ENCODE results near the gene TPCN2.

TPCN2 gene

DNA sequence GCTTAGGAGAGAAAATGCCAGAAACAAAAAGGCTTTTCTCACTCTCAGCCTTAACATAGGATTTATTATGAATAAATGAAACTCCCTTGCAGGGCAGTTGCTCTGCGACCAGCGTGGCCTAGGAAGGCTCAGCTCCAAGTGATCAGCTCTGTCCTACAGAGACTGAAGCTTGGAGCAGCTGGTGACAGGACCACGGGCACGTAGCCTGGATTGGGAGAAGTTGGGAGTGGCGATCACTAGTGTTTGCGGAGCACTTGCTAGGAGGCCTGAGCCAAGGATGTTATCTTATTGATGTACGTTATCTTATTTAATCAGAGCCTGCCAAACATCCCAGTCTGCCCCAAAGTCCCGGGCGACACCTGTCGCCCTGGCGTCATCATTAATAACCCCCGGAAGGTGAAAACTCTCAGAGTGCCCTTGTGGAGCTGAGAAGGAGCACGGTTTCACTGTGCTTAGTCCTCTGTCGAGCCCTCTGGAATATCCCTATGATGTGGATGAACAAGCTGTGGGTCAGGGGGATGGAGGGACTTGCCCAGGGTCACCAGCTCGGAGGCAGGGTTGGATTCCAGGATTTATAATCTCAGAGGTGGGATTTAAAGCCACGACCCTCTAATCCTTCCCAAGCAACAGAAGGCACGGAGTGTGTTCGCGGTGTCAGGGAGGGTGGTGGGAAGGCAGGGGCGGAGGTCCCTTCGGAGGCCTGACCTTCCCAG is 66.2 kb downstream of the TPCN2 start:
- DNase-seq: no peak

DNA sequence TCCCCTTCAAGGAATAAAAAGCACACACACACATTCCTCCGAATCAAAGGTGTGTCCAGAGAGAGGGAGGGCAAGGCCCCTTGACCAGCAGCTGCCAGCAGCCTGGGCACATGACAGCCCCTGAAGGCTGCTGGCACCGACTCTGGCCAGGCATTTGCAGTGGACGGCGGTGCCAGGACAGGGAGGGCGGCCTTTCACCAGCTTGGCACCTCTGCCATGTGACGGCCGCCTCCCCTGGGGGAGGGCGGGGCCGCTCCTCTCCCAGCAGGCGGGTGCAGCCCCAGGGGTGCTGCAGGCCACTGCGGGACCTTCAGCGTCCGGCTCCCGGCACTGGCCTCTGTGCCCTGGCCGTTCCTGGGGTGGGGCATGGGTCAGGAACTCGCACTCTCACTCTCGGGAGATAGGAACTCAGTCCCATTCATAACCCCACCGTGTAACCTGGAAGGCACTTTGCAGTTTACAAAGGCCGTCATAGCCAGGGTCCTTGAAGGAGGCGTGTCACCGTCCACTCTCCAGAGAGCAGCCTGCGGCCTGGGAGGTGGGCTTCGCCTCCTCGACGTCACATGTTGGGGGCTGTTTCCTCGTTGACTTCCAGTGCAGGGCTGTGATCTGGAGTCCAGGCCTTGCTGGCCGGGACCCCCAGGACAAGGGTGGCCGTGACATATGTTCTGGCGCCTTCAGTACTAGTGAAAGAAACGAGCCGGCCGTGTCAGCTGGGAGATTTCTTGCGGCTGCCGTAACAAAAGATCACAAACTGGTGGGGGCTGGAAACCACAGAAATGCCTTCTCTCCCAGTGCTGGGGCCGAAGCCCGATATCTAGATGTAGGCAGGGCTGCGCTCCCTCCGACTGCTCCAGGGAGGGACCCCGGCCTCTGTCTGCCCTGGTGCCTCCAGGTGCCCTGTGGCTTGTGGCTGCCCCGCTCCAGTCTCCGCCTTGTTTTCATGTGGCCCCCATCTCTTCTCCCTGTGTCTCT is 67.1 kb downstream of the TPCN2 start:
- DNase-seq: no peak

DNA sequence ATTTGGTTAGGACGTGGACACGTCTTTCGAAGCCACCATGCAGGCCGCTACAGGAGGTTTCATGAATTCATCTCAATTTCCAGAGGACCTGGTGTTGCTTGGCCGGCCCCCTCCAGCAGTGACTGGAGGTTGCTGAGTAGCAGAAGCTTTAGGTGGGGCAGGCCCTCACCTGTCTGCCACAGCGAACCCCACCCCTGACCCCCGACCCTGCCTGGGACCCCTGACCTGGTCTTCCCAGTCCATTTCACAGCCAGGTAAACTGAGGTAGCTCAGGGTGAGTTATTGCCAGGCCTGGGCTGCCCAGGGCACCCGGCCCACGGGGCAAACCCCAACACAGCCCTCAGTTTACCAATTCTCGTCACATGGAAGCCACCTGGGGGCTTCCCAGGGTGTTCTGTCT is 67.9 kb downstream of the TPCN2 start:
- no peak for DNase-seq

DNA sequence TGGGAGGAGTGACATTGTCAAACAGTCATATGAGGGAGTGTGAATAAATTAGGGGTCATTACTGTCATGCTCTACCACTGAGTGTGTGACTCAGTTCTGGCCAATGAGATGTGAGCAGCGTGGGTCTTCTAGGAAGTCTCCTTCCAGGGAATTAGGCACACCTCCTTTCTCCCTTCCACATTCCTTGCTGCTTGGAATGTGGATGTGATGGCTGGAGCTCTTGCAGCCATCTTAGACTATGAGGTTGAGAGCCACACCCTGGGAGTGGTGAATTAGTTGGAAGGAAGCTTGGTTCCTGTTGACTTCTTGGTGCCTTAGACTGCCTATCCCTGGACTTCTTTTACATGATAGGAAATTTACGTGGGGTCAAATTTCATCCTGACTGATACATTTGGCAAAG is 70.5 kb downstream of the TPCN2 start:
- DNase-seq: no peak

DNA sequence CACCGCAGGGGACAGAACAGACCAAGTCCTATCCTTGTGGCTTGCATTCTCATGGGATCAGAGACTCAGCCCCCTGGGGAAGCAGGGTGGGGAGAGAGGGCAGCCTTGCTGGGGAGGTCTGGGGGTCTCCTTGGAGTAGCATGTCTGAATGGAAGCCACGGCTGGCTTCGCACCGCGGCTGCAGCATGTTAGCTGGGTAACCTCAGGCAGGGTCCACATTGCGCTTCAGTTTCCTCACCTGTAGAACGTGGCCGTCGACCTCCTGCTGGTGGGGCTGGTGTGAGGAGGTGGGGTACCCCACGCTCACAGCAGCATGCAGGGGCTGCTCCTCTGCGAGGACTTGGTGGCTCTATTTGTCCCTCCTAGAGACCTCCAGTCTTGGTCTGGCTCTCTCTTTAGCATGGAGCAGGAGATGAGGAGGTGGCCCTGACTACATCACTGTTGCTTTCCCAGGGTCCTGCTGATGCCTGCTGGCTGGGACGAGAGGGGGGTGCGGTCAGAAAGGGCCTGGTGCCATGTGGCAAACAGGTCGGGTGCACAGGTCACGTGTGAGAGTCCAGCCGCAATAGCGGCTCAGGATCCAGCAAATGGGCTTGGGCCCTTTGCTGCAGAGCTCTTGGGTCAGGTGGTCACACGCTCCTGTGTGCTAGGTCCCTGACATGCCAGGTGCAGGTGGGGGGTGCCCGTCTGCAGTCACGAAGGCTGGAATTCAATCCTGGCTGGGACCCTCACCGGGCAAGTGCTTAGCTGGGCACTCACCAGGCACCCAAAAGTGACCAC is 71.6 kb downstream of the TPCN2 start:
- no peak for DNase-seq

DNA sequence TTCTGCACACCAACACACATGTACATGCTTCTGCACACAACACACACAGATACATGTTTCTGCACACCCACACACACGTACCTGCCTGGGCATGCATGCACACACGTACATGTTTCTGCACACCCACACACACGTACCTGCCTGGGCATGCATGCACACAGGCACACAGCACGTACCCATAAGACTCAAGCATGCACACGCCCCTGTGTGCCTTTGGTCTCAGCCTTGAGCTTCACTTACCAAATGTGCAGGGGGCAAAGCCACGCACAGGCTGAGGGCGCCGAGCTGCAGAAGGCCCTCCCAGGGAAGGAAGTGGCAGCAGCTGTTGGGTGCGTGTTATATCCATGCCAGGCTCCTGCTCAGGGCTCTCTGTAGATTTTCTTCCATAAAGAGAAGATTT is 72.3 kb downstream of the TPCN2 start:
- no peak for DNase-seq

DNA sequence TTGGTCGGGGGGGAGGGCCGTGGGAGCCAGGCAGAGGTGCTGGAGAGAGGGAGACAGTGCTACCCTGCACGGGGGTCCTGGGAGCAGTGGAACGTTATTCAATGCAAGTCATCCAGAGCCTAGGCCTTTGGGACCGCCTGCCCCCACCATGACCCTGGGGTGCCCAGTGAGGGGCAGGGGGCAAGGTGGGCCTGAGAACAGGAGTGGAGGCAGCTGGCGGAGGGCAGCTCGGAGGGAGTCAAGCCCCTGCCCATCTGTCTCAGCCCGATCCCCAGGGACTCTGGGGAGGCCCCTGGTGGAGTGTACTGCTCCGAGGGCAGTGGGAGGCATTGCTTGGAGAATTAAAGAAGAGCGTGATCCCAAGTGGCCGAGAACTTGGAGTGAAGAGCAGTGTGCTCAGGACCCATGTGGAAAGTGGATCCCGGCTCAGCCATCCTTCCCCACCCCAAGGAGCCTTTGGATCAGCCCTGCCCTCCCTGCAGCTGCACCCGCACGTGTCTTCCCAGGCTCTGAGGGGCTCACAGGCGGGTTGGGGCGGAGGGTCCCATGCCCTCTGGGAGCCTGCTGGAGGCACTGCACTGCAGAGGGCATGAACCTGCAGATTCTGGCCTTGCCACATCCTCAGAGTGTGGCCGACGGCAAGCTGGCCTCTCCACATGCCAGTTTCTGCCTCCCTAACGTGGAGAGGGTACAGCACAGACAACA is 73.0 kb downstream of the TPCN2 start:
- no peak for DNase-seq

DNA sequence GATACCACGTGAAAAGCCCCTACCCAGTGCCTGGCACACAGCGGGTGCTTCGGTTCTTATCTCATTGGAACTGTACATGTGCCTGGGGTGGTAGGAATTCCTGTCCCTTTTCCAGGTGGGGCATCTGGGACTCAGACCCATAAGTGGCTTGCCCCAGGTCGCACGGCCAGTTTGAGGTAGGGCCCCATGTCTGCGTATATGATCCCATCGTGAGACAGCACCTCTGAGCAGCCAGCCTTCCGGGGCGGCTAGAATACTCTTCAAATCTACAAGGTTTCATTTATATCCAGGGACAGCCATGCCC is 73.5 kb downstream of the TPCN2 start:
- DNase-seq: no peak

DNA sequence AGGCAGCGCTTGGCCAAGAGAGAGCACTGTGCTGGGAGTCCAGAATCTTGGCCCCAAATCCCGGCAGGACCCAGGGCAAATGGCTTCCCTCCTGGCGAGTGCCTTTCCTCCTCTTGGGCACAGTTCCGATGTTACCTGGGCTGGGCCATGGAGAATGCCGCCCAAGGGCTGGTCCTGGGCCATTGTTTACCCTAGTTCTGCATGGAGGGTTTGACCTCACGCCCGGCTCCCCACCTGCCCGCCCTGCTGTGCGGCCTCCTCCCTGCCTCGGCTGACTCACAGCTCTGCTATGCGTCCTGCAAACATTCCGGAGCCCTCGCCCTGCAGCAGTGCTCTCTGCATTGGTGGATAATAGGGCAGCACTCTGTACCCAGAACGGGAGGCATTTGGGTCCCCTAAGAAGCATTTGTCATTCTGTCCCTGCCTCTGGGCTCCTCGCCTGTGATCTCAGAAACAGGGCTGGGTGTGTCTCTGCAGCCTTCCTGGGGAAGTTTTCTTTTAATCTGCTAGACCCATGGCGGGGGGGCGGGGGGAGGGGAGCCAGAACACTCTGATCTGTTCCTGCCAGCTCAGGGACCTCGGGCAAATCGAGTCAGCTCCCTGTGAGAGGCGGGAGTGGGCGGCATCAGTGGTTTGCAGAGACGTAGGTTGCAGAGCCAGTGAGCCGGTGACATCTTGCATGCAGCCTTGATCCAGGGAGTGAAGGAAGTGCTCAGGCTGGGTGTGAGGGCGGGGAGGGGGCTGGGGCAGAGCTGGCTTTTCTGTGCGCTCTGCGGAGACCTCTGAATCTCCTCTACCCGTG is 74.1 kb downstream of the TPCN2 start:
- DNase-seq: peak; percentile 90

DNA sequence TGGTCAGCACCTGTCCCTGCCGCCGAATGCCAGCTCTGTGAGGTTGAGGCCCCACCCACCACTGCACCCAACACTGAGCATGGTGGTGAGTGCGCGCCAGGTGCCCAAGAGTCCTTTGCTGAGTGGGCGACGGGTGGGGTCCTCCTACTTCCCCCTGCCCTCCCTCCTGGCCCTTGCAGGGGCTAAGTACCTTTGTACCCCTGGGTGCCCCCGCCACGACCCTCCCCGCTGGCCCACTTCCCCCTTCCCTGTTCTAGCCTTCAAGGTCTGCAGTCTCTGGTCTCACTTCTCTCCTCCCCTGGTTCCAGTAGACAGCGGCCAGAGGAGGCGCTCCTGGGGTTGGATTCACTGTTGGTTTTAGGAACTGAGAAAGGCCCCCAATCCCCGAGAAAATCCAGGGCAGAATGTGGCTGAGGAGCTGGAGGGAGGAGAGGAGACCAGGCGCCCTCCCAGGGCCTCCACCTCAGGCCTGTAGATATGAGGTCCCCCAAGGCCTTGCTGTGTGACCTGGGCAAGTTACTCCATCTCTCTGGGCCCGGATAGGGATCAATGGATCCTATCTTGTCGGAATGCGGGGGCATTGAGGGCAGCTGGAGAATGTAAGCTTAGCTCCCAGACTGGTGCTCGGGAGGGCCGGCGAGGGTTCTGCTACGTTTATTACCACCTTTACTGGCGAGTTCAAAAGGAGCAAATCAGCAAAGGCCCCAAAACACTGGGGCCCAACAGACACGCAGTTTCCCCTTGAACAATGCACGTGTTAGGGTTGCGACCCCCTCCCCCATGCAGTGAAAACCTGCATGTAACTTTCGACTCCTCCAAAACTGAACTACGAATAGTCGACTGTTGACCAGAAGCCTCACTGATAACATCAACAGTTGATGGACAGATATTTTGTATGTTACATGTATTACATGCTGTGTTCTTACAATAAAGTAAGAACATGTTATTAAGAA is 75.1 kb downstream of the TPCN2 start:
- DNase-seq: no peak

DNA sequence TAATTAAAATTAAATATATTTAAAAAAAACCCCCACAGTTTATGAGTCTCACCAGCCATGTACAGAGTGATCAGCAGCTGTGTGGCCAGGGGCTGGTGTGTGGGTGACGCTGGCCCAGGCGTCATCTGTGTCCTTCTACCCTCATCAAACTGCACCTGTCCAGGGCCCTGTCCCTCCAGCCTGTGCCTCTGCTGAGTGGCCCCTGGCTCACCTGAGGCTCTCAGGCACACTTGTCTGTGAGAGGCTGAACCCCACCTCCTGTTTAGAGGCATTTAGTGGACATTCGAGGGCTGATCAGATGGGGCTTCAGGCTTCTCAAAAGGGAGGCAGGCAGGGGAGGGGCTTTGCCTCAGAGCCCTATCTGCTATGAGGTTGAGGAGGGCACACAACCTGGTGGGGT is 77.1 kb downstream of the TPCN2 start:
- DNase-seq: no peak

DNA sequence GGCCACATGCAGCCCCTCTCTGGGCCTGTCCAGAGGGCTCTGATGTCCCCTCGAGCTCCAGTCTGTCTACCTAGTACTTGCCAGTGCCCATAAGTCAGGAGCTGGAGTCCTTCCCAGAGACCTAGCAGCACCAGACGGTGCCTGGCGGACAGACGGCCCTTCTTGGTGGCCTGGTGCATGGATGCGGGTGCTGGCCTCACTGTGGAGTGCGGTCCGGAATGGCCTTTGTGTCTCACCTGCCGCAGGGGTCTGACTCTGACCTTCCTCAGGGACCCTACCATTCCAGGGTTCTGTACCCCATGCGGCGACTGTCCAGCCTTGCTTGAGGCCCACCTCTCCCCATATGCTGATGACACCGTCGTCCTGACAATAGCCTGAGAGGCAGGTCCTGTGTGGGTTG is 77.6 kb downstream of the TPCN2 start:
- no peak for DNase-seq

DNA sequence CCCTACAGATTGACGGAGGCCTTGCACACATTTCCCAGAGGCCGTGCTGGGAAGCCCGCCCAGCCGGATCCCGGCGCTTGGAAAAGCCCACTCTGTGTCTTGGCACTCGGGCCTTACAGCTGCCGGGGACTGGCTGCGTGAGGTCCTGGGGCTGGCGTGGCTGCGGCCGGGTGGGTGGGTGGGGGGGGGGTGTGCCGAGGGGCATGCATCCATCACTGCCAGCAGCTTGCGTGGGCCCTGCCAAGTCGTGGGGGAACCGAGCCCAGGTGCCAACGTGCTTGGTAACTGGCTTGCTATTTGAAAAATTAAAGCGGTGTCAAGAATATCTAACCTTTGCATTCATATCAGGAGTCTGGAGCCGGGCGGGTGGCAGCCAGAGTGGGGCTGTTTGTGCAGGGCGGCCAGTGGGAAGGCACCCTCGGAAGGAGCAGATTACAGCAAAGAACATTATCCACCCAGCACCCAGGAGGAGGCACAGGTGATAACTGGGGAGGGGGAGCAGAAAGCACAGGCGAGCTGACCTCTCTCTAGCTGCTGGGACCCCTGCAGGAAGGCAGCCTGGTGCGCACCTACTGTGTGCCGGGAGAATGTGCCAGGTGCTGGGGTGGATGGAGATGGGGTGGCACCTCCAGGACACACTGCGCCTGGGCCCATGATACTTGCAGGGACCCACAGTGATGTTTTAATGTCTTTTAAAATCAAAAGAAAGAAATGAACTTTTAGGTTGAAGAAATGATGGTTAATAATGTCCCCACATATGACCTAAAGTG is 78.5 kb downstream of the TPCN2 start:
- DNase-seq: no peak

DNA sequence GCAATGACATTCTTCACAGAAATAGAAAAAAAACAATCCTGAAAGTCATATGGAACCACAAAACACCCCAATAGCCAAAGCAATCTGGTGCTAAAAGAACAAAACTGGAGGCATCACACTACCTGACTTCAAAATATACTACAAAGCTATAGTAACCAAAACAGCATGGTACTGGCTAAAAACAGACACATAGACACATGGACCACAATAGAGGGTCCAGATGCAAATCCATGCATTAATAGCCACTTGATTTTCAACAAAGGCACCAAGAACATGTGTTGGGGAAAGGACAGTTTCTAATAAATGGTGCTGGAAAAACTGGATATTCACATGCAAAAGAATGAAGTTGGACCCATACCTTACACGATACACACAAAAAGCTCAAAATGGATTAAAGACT is 79.2 kb downstream of the TPCN2 start:
- no peak for DNase-seq

DNA sequence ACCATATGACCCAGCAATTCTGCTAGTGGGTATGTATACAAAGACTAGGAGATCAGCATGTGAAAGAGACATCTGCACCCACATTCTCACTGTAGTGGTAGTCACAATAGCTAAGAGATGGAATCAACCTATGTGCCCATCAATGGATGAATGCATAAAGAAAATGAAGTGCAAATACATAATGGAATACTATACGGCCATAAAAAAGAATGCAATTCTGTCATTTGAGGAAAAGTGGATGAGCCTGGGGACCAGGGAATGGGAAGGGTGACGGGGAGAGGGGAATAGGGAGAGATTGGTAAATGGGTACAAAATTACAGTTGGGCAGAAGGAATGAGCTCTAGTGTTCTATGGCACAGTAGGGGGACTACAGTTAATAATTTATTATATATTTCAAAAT is 80.3 kb downstream of the TPCN2 start:
- DNase-seq: no peak

DNA sequence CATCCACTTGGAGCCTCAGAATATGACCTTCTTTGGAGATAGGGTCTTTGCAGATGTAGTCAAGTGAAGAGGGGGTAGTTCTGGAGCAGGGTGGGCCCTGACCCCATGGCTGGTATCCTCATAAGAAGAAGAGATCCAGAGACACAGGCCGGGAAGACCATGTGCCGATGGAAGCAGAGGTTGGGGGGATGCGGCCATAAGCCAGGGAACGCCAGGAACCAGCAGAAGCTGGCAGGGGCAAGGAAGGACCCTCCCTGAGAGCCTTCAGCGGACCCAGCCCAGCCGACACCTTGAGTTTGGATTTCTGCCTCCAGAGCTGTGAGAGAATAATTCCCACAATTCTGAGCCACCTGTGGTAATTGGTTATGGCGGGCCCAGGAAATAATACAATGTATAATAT is 80.9 kb downstream of the TPCN2 start:
- no peak for DNase-seq

DNA sequence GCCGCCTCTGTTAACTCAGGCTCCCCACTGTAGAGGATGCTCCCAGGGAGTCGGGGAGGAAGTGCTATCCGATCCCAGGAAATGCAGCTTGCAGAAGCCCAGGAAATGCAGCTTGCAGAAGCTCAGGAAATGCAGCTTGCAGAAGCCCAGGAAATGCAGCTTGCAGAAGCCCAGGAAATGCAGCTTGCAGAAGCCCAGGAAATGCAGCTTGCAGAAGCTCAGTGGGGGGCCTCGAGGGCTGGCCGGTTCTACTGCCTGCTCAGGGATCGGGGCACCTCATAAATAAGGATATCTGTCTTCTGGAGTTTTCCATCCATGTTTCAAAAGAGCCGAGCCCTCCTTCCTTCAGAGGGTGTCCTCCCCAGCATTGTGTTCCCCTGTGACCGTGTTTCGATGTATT is 81.9 kb downstream of the TPCN2 start:
- DNase-seq: no peak

DNA sequence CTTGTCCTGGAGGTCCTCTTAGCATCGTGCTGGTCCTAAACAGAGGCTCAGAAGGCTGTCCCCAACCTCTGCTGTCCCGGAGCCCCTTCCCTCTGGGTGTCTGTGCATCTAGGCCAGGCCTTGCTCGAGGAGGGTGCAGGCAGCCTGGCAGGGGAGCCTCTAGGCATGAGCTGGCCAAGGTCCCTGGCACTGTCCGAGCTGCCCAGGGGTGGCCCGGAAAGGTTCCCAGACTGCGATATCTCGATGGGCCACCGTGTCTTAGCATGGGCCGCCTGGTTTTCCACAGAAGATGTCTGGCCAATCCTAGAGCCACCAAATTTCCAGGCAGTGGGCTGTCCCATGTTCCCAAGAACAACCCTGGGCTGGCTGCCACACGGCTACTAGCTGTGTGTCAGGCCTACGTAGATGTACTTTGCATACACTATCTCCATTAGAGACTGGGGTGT is 82.4 kb downstream of the TPCN2 start:
- no peak for DNase-seq

DNA sequence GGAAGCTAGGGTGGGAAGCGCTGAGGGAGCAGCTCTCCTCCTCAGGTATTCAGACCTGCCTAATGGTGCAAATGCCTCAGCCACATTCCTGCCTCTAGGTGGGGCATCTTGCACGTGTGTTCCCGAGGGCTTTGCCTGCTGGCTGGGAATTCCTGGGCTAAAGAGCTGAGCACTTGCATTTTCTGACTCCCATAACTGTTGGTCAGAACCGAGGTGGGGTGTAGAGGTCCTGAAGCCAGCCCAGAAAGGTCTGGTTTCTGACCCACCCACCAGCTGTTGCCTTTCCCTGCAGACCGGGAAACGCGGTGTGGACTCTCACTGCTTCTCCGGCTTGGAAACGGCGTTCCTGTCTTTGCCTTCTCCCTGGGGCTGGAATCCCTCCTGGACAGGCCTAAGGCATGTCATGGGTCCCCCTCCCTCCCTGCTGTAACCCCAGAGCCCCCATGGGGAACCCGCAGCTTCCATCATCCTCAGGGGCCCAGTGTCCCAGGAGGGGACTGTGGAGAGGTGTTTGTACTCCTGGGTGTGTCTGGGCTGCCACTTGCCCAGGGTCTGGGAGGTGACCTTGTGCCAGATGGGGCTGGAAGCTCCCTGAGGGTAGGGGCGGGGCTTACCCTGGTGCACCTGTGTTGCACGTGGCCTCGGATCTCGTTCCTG is 83.0 kb downstream of the TPCN2 start:
- DNase-seq: peak; percentile 77

DNA sequence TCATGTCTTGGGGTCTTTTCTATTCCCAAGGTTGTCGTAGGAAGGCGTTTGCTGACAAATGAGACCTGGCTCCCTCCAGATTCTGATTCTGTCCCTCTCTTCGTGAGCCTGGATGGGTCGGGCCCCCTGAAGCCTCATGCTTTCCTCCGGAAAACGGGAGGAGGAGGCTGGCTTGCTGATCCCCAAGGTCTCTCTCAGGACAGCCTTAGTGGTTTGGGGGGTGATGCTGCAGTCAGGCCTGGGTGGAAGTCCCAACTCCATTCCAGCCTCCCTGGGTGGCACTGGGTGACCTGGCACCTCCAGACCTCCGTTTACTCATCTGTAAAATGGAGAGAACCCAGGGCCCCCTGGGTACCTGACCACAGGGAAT is 83.6 kb downstream of the TPCN2 start:
- DNase-seq: no peak
